RWPE1 (cell line): Measurements from ENCODE around the gene PTPRN2.

Source experiments
- CTCF ChIA-PET: fragments of 350-600 bp; sonication (Branson Sonifier 250); formaldehyde crosslinking; extraction: SDS; loops from one replicate; lab custom pipeline; 2021; lab: Yijun Ruan, JAX
- POLR2A ChIA-PET: fragments of 400-600 bp; formaldehyde crosslinking; extraction: SDS; loops from one replicate; lab custom pipeline; 2020; ENCODE audit warnings: antibody characterized with exemption; ENCODE audit not compliant: low non-redundant PET; lab: Yijun Ruan, JAX
- DNase-seq: peaks from one replicate; pipeline ENCODE4 v3.0.0; 2012; ENCODE audit warnings: low spot score
- H3K27ac ChIP-seq: fragments of 450-650 bp; 2 replicates; pipeline ENCODE4 v1.5.1; 2017
- CTCF ChIP-seq: fragments of 450-650 bp; conservative IDR thresholded peaks from 2 replicates; pipeline ENCODE4 v1.5.1; 2017; ENCODE audit warnings: low read depth, mild to moderate bottlenecking

Gene PTPRN2

GRCh38 chr7:158447506-158448171, 140.0 kb downstream of the PTPRN2 start:
- ChIA-PET POLR2A (no interaction called here), CTCF (no interaction called here)
- H3K27ac ChIP-seq: no peak overlapping the region
- DNase-seq: no peak
- no peak for TF ChIP-seq CTCF

GRCh38 chr7:158447151-158447505, 140.5 kb downstream of the PTPRN2 start:
- H3K27ac ChIP-seq: no peak overlapping the region
- no peak for TF ChIP-seq CTCF
- POLR2A ChIA-PET: no interaction called here
- DNase-seq: no peak
- CTCF ChIA-PET: no interaction called here

- no peak for TF ChIP-seq CTCF
- ChIA-PET CTCF (no interaction called here), POLR2A (no interaction called here)
- DNase-seq: no peak
- H3K27ac ChIP-seq: no peak overlapping the region
Observed at GRCh38 chr7:158446706-158447105, 140.9 kb downstream of the PTPRN2 start.

GRCh38 chr7:158446281-158446680, 141.3 kb downstream of the PTPRN2 start:
- no peak for TF ChIP-seq CTCF
- H3K27ac ChIP-seq: no peak overlapping the region
- ChIA-PET POLR2A (no interaction called here), CTCF (no interaction called here)
- no peak for DNase-seq

GRCh38 chr7:158445421-158446175, 142.0 kb downstream of the PTPRN2 start:
- ChIA-PET CTCF (no interaction called here), POLR2A (no interaction called here)
- no peak for DNase-seq
- no peak for TF ChIP-seq CTCF
- no peak overlapping the region for H3K27ac ChIP-seq

GRCh38 chr7:158444501-158445420, 142.9 kb downstream of the PTPRN2 start:
- POLR2A ChIA-PET: no interaction called here
- no peak overlapping the region for H3K27ac ChIP-seq
- no peak for TF ChIP-seq CTCF
- CTCF ChIA-PET: no interaction called here
- no peak for DNase-seq
